HG03175 (cell line): Measurements from ENCODE around the gene LPAR1.

Experiments
- ATAC-seq: cut with Tn5 transposase; IDR thresholded peaks from one replicate; pipeline ENCODE4 v1.9.1; 2021; ENCODE audit warnings: mild to moderate bottlenecking, moderate library complexity; ENCODE audit not compliant: unreplicated experiment

LPAR1 gene

GRCh38 chr9:111003182-111003581, 35.1 kb downstream of the LPAR1 start:
- no peak for ATAC-seq

- no peak for ATAC-seq
These were observed 36.7 kb downstream of the LPAR1 start for GRCh38 chr9:111001526-111001925.

- no peak for ATAC-seq
These were observed 38.1 kb downstream of the LPAR1 start for GRCh38 chr9:111000202-111000601.

- ATAC-seq = no peak
These were observed 38.9 kb downstream of the LPAR1 start for GRCh38 chr9:110999379-110999778.

- ATAC-seq = no peak
These were observed 40.4 kb downstream of the LPAR1 start for GRCh38 chr9:110997847-110998246.

GRCh38 chr9:110996436-110997220, 41.6 kb downstream of the LPAR1 start:
- ATAC-seq = no peak

- no peak for ATAC-seq
These were observed 42.6 kb downstream of the LPAR1 start for GRCh38 chr9:110995420-110996340.

- no peak for ATAC-seq
These were observed 43.5 kb downstream of the LPAR1 start for GRCh38 chr9:110994771-110995241.

GRCh38 chr9:110990481-110990880, 47.8 kb downstream of the LPAR1 start:
- ATAC-seq = no peak

- ATAC-seq = no peak
These were observed 51.7 kb downstream of the LPAR1 start for GRCh38 chr9:110986529-110986928.

GRCh38 chr9:110984890-110985437, 53.3 kb downstream of the LPAR1 start:
- no peak for ATAC-seq

GRCh38 chr9:110980261-110980660, 58.0 kb downstream of the LPAR1 start:
- no peak for ATAC-seq

GRCh38 chr9:110979636-110980035, 58.6 kb downstream of the LPAR1 start:
- ATAC-seq = no peak

GRCh38 chr9:110978516-110978915, 59.8 kb downstream of the LPAR1 start:
- no peak for ATAC-seq

GRCh38 chr9:110977259-110977709, 61.0 kb downstream of the LPAR1 start:
- ATAC-seq = no peak

- no peak for ATAC-seq
These were observed 62.3 kb downstream of the LPAR1 start for GRCh38 chr9:110975969-110976368.

GRCh38 chr9:110975278-110975677, 63.0 kb downstream of the LPAR1 start:
- ATAC-seq = no peak

- ATAC-seq = no peak
These were observed 66.6 kb downstream of the LPAR1 start for GRCh38 chr9:110971705-110972104.

- ATAC-seq = no peak
These were observed 67.0 kb downstream of the LPAR1 start for GRCh38 chr9:110971234-110971633.

- ATAC-seq = no peak
These were observed 68.3 kb downstream of the LPAR1 start for GRCh38 chr9:110969971-110970386.

GRCh38 chr9:110968096-110968495, 70.2 kb downstream of the LPAR1 start:
- ATAC-seq = no peak
